HUDEP-2 (cell line): ENCODE measurements around the gene MAS1L.
A peak's percentile ranks its signal among the peaks of the same experiment; 100 is the strongest.

Experiments
- DNase-seq, 76 experiments: peaks; one replicate each; lab custom pipeline; 2025; ENCODE audit not compliant: unreplicated experiment in 76 of 76; lab: John Stamatoyannopoulos, UW

The MAS1L gene, protein sequence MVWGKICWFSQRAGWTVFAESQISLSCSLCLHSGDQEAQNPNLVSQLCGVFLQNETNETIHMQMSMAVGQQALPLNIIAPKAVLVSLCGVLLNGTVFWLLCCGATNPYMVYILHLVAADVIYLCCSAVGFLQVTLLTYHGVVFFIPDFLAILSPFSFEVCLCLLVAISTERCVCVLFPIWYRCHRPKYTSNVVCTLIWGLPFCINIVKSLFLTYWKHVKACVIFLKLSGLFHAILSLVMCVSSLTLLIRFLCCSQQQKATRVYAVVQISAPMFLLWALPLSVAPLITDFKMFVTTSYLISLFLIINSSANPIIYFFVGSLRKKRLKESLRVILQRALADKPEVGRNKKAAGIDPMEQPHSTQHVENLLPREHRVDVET

DNA sequence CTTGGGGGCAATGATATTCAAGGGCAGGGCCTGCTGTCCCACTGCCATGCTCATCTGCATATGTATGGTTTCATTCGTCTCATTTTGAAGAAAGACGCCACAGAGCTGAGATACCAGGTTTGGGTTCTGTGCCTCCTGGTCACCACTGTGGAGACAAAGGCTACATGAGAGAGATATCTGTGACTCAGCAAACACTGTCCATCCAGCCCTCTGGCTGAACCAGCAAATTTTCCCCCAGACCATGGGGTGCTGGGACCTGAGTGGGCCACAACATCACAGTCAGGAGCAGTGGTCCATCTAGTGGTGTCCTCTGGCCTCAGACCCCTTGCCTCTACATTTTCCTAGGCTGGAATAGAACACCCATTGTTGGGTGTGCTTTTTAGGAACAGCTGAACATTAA, at the start of gene MAS1L:
TSS of gene MAS1L (minus strand) at position 297 of the 400 bp plus-strand sequence. CDS start at position 243, 54 bp downstream.
- DNase-seq = peak in 15 of 76 experiments; percentile 5 to 52 (median 27)

DNA sequence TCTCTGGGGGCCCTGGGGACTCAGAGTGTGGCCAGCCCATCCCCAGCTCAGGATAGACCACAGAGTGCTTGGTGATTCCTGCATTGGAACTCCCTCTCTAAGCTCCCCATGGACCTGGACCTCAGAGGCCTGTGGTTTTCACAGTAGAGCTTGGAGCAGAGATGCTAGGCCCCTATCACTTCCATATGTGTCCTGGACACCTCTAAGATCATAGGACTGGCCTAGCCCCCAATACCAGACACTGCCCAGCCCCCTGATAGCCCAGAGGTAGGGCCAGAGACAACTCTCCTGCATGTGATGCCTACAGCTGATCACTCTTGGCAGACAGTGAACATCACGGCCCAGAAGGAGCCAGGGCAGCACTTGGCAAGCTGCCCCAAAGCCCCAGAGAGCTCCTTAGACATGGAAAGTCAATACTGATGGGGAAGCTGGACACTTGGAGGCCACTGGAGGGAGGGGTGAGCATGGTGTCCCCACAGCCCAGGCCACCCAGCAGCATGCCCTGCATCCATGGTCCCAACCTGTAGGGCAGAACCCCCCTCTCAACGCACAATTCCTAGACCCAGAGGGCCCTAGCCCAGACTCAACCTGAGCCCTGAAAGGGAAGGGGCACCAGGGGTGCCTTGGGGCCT, 44.7 kb upstream of the MAS1L start:
- peak in 1 of 76 experiments; percentile 5 for DNase-seq

DNA sequence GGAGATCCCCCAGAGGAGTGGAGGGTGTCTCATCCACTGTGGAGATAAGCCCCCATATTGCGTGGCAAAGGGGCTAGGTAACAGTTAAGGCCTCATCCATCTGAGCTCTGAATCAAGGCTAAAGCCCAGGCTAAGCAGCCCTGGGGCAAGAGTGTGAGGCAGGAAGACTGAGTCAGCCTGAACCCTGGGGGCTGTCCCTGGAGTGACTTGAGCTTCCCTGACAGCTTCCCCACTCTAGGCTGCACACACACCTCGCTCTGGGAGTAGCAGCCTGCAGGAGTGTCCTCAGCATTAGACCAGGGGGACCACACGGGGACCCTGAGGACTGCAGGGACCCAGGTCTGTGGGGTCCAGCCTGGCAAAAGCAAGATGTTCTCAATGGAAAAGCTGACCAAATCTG, 43.9 kb upstream of the MAS1L start:
- DNase-seq = no peak

DNA sequence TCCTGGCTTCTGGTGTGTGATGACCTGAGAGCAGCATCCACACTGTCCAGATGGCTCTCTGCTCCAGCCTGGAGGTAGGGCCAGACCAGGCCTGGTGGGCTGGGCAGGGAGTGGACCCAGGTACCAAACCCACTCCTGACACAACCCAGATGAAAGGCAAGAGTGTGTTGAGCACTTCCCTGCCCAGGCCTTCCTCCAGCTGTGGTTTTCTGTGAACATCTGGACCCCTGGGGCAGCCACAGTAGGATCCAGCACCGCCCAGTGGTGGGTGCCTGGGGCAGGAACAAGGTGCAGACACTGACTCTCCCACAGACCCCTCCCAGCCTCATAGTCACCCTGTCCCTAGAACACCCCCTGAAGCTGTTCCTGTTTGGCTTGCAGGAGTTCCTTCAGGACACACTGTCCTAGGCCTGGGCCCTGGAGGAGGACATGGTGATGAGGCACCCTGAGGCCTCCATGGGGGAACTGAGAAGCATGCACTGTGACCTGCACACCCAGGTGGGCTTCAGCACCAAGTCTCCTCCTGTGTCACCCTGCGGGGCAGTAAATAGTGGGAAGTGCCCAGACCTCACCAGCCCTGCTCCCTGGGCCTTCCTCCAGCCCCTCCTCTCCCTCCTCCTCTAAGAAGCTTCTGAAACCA, 43.0 kb upstream of the MAS1L start:
- no peak for DNase-seq

DNA sequence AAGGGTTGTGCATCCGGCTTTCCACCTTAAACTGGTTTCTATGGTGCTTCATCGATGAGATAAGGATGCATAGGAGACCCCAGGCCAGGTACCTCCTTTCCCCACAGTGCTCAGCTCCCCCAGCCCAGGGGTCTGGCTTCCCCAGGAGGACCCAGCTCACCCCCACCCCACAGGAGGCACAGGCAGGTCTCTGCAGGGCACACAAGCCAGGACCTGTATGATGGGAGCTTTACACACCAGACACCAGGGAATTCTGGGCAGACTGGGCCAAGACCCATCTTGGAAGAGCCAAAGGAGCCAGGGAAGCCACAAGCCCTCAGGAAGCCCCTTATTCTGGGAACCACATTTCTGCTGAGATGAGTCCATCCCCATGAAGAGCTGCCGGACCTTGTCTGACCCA, 42.2 kb upstream of the MAS1L start:
- no peak for DNase-seq

DNA sequence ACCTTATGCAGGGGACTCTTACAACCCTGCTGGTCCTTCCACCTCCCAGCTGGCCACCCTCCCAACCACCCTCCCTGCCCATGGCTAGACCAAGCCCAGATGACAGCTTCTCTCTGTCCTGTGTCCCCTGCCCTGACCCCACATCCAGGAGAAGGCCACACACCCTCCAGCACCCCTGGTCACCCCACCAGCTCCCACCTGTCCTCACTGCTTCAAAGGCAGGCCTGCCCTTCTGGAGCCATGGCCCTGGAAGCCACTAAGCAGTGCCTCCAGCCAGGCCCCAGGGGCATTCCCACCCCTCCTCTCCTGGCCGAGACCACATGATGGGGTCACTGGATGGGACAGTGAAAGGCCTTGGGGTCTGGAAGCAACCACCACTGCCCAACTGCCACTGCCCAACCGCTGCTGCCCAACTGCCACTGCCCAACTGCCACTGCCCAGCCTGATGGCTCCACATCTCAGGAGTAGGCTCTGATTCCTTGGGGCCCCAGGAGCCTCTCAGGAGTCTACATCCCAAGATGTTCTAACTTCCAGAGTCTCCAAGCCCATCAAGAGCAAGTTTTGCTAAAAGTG, 41.3 kb upstream of the MAS1L start:
- DNase-seq = no peak

DNA sequence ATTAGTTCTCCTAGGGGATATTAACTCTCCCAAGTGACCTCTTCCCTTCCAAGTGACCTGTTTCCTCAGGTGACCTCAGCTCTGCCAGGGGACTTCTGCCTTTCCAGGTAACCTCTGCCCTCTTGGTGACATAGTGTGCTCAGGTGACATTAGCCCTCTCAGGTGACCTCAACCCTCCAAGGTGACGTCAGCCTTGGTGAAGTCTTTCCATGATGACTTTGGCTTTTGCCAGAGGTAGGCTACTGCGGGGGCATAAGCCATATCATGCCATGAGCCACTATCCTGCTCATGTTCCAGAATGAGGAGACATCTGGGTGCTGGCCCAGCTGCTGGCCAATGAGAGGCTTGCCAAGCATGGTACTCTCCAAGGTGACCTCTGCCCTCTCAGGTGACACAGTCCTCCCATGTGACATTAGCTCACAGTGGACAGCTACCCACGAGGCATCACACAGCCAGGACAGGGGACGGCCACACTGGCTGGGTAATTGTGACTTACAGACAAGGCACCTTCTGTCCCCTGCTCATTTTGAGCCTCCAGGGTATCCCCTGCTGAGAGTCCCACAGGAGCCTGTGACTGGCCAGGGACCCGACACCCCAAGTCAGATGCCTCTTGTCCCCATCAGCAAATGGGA, 40.7 kb upstream of the MAS1L start:
- DNase-seq = no peak

DNA sequence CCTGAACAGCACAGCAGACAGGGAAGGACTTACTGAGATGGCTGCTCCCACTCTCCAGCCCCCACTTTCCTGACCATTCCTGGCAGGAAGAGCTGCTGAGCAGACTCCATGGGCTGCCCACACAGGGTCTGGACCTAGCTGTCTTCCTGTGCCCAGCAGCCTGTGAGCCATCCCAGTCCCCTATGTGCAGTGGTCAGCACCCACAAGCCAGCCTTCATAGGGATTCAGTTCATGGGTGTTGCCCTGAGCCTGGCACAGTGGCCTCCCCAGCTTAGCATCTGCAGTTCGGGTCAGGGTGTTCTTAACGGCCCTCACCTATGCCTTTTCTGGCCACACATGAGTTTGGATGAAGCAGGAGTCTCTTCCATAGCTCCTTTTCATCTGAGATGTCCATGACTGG, 39.8 kb upstream of the MAS1L start:
- DNase-seq = no peak

DNA sequence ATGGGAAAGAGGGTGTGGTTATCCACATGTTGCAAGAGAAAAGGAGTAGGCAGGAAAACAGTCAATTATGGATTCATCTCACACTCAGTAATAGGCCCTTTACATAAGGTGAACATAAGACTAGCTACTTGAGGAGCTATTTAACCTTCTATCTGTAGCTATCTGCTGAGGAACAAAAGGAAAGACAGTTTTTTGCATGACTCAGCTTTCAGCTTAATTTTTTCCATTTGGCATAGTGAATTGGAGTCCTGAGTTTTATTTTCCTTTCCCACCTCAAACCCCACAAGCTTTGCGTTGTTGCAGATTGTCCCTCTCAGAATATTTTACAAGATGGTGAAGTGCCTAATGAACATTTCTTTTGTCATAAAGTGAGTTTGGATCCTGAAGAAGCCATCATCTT, 39.4 kb upstream of the MAS1L start:
- DNase-seq = peak in 1 of 76 experiments; percentile 19

DNA sequence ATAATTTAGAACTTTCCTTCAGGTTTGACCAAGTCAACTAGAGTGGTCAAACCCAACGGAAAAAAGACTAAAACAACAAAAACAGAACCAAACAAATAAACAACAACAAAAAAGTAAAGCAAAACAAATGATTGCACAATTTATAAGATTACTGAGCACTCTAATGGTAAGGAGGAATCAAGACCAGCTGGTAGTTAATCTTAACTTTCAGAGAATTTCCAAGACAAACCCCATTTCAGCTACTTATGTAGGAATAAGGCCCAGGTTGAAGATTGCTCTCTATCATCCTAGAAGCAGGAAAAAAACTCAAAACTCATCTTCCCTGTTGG, 37.5 kb upstream of the MAS1L start:
- DNase-seq = no peak

DNA sequence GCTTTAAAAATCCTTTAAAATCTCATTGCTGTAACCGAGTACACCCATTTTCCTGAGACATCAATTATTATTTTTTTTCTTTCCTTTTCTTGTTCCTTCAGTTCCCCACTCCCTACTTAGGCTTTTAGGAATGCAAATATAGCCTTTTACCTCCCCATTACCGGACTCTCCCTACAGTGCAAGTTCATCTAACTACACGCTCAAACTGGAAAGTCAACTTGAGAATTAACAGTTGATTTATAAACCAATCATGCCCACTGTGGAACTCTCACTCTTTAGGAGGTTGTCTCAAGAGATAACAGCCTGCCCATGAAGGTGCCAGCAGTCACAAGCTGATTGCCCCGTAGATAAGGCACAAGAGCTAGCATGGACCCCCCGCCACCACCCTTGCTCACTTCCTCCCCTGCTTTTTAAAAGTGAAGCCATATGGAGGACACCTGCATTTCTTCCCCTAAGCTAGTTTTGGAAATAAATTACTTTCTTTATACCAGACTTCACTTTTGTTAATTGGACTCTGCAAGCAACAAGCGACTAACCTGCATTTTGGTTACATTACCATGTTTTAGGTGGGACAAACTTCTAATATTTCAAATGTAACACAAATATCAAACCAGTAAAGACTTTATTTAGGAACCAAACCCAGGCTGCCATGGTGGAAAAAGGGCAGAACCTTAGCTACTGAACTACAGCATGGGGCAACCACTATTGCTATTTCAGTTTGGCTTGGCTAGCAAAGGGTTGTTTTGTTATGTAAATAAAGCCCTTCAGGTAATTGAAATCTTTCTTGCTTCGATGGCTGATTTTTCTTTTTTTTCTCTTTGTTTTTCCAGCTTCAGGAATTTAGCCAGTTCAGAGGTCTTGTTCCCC, 36.9 kb upstream of the MAS1L start:
- DNase-seq = peak in 6 of 76 experiments; percentile 20 to 64 (median 26)

DNA sequence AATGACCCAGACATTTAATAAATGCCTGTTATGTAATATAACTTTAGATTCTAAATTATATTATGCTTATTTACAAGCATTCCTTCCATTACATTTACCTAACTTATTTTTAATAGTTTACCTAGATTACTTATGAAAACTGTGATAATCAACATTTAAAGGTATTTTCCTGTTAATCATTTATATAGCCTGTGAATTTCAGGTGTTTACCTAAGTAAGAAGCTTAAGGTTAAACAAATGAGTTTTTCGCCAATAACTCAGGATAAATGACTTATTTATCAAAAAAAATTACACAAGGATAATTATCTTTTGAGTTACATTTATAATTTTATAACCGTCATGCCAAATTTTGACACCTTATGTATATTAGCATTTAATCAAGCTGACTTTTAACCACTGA, 36.3 kb upstream of the MAS1L start:
- no peak for DNase-seq

DNA sequence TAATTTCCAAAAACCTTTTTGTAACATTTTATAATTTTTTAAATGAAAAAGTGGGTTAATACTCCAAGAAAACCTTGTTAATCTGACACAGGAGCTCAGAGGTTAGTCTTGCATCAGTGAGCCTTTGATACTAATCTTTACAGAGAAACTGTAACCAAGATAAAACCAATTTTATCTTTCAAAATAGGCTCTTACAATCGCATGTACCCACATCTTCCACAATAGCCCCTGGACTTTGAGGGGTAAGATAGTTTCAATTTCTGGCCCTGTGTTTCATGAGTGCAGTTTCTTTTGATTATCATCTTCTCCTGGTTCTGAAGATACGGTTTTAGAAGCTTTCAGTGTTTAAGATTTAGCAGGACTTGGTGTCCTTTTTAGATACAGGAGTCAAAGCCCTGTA, 34.5 kb upstream of the MAS1L start:
- peak in 9 of 76 experiments; percentile 6 to 79 (median 32) for DNase-seq

DNA sequence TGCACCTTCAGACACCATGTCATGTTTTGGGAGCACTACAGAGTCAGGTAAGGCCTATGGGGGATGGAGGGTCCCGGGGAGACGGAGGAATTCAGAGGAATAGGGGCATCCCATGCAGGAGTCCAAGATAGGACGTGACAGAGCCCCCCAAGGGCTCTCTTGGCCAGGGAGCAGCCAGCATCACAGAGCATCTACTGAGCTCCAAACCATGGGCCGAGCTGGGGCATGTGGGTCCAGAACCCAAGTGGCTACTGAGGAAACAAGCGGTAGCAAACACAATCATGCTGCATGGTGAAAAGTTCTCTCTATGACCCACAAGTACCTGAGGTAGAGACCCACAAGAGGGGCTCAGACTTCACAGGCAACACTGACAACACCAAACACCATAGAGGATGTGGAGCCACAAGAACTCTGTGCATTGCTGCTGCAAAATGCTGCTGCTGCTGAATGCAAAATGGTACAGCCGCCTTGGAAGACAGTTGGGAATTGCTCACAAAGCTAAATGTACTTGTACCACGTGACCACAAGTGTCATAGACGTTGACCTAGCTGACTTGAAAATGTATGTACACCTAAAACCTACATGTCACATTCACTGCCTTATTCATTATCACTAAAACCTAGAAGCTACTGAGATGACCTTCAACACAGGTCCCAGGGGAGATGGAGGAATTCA, 33.4 kb upstream of the MAS1L start:
- no peak for DNase-seq

DNA sequence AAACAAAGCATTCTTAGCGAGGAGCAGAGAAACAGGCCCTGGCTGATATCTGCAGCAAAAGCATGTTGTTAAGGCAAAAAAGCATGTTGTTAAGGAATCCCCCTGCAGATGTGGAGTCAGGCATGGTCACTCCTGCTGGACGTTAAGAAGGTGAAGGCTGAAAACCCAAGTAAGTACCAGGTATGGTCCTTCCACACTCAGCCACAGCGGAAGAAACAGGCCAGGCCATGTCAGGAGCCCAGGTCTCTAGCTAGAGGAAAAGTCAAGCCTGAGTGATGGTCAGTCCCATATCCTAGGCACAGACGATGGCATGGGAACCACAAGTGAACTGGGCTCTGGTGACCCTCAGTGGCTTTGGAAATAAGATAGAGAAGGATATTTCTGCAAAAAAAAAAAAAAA, 32.5 kb upstream of the MAS1L start:
- DNase-seq = no peak

DNA sequence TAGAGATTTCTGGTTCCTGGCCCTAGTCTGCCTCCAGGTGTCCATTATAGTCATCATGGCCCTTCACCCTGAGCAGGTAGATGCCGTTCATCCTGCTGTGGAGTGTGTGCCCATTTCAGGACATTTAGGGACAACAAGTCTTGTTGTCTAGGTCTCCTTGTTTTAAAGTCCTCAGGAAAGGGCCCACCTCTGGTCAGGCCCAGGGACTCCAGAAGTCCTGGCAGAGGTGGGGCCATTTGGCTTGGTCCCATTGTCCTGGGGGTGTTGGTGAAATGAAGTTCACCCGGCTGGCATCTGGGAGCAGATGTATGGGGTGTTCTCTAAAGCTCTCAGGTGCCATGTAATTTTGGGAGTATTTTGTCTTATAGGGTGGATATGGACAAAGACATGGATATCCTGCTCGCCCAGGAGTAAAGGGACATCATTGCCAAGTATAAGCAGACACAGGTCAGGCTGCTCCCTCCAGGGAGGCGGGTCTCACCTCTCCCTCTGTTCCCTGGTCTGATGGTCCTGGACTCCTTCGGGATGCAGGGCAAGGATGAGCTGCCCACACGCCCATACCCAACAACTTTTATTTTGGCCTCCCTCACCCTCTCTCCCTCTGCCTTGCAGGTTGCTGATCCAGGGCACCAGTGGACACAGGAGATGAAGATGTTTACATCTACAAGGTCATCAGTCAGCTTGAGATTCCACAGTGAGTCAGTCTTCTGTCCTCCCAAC, 31.7 kb upstream of the MAS1L start:
- DNase-seq = no peak

DNA sequence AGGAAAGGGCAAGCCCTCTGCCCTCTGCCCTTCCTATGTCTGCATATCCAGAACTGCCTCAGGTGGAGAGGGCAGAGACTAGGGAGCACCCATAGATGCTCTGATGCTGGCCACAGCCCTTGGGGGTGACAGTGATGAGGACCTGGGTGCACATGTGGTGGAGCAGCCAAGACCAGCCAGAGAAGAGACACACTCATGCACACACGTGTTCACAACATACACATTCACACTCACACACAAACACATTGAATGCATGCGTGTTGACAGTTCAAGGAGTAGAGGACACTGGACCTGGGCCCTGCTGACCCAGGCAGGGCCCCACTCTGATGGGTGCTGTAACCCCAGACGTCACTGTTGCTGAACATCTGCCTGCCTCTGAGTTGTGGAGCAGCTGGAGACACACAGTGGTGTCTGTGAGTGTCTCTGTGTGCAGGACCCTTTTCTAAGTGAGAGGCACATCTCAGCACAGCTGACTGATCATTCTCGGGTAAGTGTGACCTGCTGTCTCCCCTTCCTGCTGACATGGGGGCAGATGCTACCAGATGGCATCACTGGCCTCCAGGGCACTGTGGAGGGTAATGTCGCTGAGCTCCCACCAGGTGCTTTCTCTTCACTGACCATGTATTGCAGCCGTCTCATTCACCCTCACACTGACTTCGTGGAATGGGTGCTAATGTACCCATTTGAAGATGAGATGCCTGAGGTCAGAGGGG, 30.1 kb upstream of the MAS1L start:
- DNase-seq = no peak

DNA sequence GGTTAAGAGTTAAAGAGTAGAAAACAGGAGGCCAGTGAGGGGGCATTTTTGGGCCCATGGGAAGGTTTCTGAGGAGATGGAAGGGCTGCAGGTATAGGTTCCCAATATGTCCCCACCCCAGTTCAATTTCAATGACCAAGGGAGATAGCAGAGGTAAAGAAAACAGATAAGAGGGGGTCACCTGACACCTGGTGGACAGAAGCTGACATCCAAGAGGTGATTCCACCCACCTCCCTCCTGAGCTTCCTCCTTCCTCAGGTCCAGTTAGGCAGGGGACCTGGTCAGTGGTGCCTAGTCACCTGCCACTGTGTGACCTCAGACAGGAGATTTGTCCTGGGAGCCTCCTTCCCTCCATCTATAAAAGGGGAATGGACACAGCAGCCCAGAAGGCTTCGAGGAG, 29.5 kb upstream of the MAS1L start:
- no peak for DNase-seq
